ENCODE measurements around the gene TWF2.

Gene TWF2

DNA sequence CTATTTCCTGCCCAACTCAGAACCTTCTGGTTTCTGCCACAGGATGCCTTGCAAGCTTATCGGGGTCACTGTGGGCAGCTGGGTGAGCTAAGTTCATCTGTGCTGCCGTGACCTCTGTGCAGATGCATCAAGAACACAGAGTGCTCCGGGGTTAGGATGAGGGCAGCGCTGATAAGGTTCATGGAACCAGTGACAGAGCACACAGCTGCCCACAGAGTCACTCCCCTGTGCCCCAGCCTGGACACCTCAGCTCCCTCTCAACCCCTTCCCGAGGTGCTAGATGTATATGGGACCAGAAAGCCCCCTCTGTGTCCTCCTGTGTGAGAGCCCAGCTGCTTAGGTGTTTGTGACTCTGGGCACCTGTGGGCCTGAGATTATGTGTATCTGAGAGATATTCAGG is 56.8 kb downstream of the TWF2 start:
- no peak for DNase-seq (ENCODE audit: low read depth in 3 of 3)

DNA sequence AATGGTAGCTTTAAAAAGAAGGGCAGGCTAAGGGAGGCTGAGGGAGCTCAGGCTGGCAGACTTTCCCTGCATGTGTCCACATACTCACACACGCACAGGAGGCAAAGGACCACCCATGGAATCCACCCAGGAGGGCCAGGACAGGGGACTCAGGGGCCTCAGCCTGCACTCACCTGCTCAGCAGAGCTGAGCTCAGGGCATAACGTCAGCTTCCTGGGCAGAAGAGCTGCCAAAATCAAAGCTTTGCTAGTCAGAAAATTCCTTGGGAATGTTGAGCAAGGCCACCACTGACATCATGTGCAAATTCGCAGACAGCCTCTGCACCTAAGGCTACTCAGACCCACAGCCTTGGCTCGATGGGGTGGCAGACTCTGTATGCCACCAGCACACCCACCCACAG is 57.4 kb downstream of the TWF2 start:
- no peak for DNase-seq (ENCODE audit: low read depth in 3 of 3)

Measured in stimulated activated CD4-positive, alpha-beta T cell treated with anti-CD3 and anti-CD28 coated beads, TNF-alpha, amount 100 ng/mL, for 4 hours (primary cell).